Omental fat pad (tissue), 4 donors: ENCODE data around the gene CST4. TPM values are rescaled to one million over a fixed set of nuclear protein-coding genes. Genes with fewer than 3 reads are reported as not detected.
"Not testable (repeated sequence)": the region's sequence is repeated elsewhere in the genome, so short reads cannot be mapped to it uniquely, and the experiment has no call there.

Experiments
- ATAC-seq: fragments of 150-250 bp; one replicate; pipeline ENCODE4 v1.9.1; 2016; ENCODE audit warnings: mild to moderate bottlenecking, moderate library complexity; ENCODE audit not compliant: low FRiP score
- DNase-seq: peaks from one replicate; pipeline ENCODE4 v3.0.0-alpha.2; 2019; ENCODE audit warnings: low spot score
- CTCF ChIP-seq, 3 donors: fragments of 450-650 bp; IDR thresholded peaks; one replicate each; pipeline ENCODE4 v1.5.1; 2016 to 2017; ENCODE audit warnings: antibody characterized with exemption in 3 of 3, mild to moderate bottlenecking in 3 of 3, moderate library complexity in 2 of 3
- total RNA-seq, 4 donors: library from RNA; depleted of rRNA; stranded (reverse); fragments of >200 nt; gene quantifications; one replicate each; pipeline ENCODE4 v1.1.0, GENCODE V29; 2016

CST4 gene
- total RNA-seq, 4 donors from 2014 or later: not detected

GRCh38 chr20:23663180-23663579 is 25.7 kb downstream of the CST4 start:
- ATAC-seq: no peak
- no peak for TF ChIP-seq CTCF (IDR thresholded peaks at IDR 0.05)
- DNase-seq: no peak

- ATAC-seq (no peak), DNase-seq (no peak)
Observed at GRCh38 chr20:23662276-23662870, 26.5 kb downstream of the CST4 start.

DNA sequence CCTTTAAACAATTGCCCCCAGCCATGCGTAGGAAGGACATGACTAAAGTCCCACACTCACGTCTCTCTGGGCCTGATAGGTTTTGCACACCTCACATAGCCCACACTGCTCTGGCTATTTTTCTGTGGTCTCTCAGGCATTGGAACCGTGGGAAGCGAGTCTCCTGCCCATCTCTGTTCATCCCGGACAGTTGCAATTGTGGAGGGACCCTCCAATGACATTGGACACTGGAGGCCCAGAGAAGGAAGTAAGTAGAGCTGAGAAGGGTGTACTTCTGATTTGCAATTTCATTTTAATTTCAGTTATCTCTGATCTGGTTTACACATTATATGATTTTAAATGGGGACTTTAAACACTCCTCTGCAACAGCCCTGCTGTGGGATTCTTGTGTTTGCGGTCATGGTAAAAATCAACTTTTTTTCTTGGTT is 27.8 kb downstream of the CST4 start:
- TF ChIP-seq CTCF (IDR thresholded peaks at IDR 0.05): no peak
- ATAC-seq (no peak), DNase-seq (no peak)

More at GRCh38 chr20:23662276-23662870, 26.5 kb downstream of the CST4 start:
- TF ChIP-seq CTCF (IDR thresholded peaks at IDR 0.05): no peak

DNA sequence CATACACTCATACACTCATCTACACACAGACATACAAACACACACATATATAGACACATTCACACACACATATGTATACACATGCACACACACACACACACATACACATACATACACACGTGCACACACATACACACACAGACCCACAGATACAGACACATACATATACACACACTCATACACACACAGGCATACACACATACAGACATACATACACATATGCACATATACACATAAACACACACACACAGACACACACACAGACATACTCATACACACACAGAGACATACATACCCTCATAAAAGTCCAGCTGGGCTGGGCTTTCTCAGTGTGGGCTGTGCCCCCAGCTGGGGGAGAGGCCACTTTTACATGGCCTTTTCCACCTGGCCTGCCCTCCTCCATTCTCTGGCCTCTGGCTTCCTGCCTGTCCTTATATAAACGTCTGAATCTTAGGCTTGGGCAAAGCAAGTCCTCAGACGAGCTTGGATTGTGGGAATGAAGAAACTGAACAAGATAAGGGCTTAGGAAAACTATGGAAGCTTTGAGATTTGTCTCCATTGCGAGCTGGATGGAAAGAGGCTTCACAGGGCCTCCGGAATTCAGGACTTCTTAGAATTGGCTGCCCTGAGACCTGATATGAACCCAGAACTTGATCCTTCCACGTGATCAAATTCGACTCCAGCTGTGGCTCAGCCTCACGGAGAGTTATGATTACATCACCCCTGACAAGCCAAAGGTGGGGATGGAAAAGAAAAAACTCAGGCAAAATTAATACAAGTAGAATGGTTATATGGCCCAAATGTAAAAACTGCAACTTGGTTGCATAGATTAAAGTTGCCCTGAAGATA is 28.6 kb downstream of the CST4 start:
- DNase-seq (no peak), ATAC-seq (no peak)
- no peak for TF ChIP-seq CTCF (IDR thresholded peaks at IDR 0.05)

- not testable (repeated sequence) for ATAC-seq, DNase-seq
Observed at GRCh38 chr20:23659610-23659988, 29.2 kb downstream of the CST4 start.

GRCh38 chr20:23658989-23659609 is 29.7 kb downstream of the CST4 start:
- ATAC-seq (no peak), DNase-seq (no peak)
- no peak for TF ChIP-seq CTCF (IDR thresholded peaks at IDR 0.05)

DNA sequence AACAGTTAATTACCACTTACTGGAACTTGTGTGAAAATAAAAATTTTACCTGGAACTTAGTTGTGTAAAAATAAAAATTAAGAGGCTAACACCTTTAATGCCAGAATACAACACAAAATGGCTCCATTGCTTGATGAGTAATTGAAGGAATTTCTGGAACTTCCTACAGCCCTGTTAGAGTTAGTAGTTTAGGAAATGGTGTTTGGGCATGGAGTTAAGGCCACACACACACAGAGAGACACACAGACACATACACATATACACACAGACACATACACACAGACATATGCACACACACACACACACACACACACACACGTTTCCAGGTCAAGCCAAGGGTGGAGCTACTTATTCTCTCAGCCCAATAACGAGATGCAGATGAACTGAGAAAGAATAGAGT is 30.5 kb downstream of the CST4 start:
- DNase-seq (no peak), ATAC-seq (no peak)
- TF ChIP-seq CTCF (IDR thresholded peaks at IDR 0.05): no peak
